Small intestine (tissue), 7 donors: ENCODE results near the gene MLIP. TPM values are rescaled to one million over a fixed set of nuclear protein-coding genes. Genes with fewer than 3 reads are reported as not detected.
A peak's percentile ranks its signal among the peaks of the same experiment; 100 is the strongest.

ENCODE experiments used
- DNase-seq, 2 donors: peaks; one replicate each; pipeline versions ENCODE4 v3.0.0 to v3.0.0-alpha.2; 2013
- FAIRE-seq: peaks from 2 replicates; lab custom pipeline; 2012; peaks lifted over from hg19 to GRCh38; lab: Jason Lieb, UNC
- H3K27ac ChIP-seq, 3 donors: one replicate each; pipeline ENCODE4 v1.5.1; 2013; ENCODE audit warnings: low read length in 2 of 3, mild to moderate bottlenecking in 2 of 3, control low read depth in 1 of 3, inconsistent platforms in 1 of 3, low read depth in 1 of 3, moderate library complexity in 1 of 3
- H3K27me3 ChIP-seq, 3 donors: one replicate each; pipeline ENCODE4 v1.6.1; 2013; ENCODE audit warnings: low read length in 3 of 3, inconsistent platforms in 1 of 3; ENCODE audit not compliant: control insufficient read depth in 3 of 3, insufficient read depth in 3 of 3
- H3K36me3 ChIP-seq, 3 donors: one replicate each; pipeline ENCODE4 v1.6.1; 2013; ENCODE audit warnings: low read length in 3 of 3, inconsistent platforms in 1 of 3, low read depth in 1 of 3, mild to moderate bottlenecking in 1 of 3, moderate library complexity in 1 of 3; ENCODE audit not compliant: control insufficient read depth in 3 of 3, insufficient read depth in 2 of 3
- H3K4me1 ChIP-seq, 3 donors: one replicate each; pipeline ENCODE4 v1.6.1; 2013; ENCODE audit warnings: low read length in 2 of 3, inconsistent platforms in 1 of 3, low read depth in 1 of 3, mild to moderate bottlenecking in 1 of 3, moderate library complexity in 1 of 3; ENCODE audit not compliant: control insufficient read depth in 3 of 3, insufficient read depth in 2 of 3
- H3K4me3 ChIP-seq, 3 donors: one replicate each; pipeline ENCODE4 v1.5.1; 2013; ENCODE audit warnings: low read length in 3 of 3, control low read depth in 1 of 3, inconsistent platforms in 1 of 3, low read depth in 1 of 3, mild to moderate bottlenecking in 1 of 3, moderate library complexity in 1 of 3
- H3K9me3 ChIP-seq, 2 donors: one replicate each; pipeline ENCODE4 v1.6.1; 2013; ENCODE audit warnings: low read depth in 1 of 2, low read length in 1 of 2; ENCODE audit not compliant: control insufficient read depth in 2 of 2, insufficient read depth in 1 of 2
- WGBS, 3 donors: extraction: QIAGEN DNeasy Blood & Tissue Kit; methylation state at CpG; one replicate each; pipeline ENCODE4 v1.1.7; 2013; 5-methylcytosine and 5-hydroxymethylcytosine counted together
- polyA plus RNA-seq, 4 donors: library from polyadenylated mRNA; stranded (reverse) in 3 of 4; unstranded in 1 of 4; fragments of 200-250 nt in 3 of 4; fragments of 120-200 nt in 1 of 4; gene quantifications; one replicate each; pipeline versions ENCODE4 v1.2.1 to v1.2.3, GENCODE V29; 2013
- donor health status: healthy with polysubstance abuse.
- donor health status: control.
- donor health status: control.
- donor health status: Bipolar disorder and iron deficiency.
- donor health status: healthy.

MLIP gene
- polyA plus RNA-seq, 4 donors = 0.44 to 5.1 (median 2.2) TPM

DNA sequence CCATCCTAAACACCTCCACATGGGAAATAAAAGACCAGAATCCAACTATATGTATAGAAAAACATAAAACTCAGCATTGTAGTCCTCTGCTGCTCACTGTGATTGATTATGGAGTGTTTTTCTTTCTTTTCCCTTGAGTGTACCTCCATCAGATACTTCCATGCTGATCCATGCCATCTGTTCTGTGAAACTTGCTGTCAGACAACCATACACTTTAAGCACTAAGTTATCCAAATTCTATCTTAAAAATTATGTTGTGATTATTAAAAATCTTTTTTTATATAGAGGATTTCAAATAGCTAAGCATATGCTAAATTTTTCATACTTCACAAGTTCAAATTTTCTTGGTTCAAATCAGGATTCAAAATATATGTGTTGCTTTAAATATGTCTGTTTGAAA is 105.1 kb downstream of the MLIP start:
- H3K27me3 ChIP-seq = no peaks in the 10 kb centered on the region
- DNase-seq (no peak), FAIRE-seq (no peak)
- no peaks in the 10 kb centered on the region for H3K4me1 ChIP-seq
- H3K9me3 ChIP-seq = no peaks in the 10 kb centered on the region
- no peak overlapping the region for H3K27ac ChIP-seq
- H3K4me3 ChIP-seq = no peak overlapping the region
- H3K36me3 ChIP-seq = no peaks in the 10 kb centered on the region

DNA sequence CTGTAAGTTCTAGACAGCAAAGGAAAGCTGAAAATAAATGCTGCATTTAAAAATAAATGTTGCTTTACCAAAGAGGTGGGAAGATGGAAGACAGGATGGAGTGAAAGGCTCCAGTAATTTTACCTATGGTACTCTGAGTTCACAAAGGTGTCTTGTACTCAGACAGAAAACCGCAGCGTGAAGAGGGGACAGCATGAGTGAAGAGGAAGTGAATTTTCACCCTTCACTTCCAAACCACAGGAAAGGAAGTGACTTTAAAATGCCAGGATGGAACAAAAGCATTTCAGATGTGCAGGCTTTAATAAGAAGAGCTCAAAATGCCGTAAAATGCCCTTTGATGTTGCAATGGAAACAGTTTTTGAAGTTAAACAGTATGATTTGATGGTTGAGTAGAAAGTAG is 105.8 kb downstream of the MLIP start:
- Histone ChIP-seq H3K4me3 (no peak overlapping the region), H3K27me3 (no peaks in the 10 kb centered on the region), H3K4me1 (no peaks in the 10 kb centered on the region), H3K9me3 (no peaks in the 10 kb centered on the region), H3K27ac (no peak overlapping the region), H3K36me3 (no peaks in the 10 kb centered on the region)
- FAIRE-seq (no peak), DNase-seq (no peak)
- 41 to 56% (median 43%) methylated on average over 3 of the region's 3 CpGs for WGBS, 3 donors

DNA sequence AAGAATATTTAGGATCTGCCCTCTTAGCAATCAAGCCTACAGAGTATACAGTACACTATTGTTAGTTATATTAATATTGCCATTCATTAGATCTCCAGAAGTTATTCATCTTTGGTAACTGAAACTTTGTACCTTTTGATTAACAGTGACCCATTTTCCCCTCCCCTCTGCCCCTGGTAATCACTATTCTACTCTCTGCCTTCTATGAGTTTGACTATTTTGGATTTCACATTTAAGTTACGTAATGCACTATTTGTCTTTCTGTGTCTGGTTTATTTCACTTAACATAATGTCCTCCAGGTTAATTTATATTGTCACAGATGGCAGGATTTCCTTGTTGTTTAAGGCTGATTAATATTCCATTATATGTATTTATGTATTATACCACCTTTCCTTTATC is 111.0 kb downstream of the MLIP start:
- Histone ChIP-seq H3K36me3 (no peaks in the 10 kb centered on the region), H3K27ac (no peak overlapping the region), H3K4me1 (no peaks in the 10 kb centered on the region), H3K9me3 (peaks cover 0 to 3% of the 10 kb centered on the region in 2 donors), H3K4me3 (no peak overlapping the region), H3K27me3 (no peaks in the 10 kb centered on the region)
- DNase-seq = no peak
- WGBS, 3 donors = 87 to 97% (median 95%) methylated on average over 1 of the region's 1 CpG
- FAIRE-seq = no peak

DNA sequence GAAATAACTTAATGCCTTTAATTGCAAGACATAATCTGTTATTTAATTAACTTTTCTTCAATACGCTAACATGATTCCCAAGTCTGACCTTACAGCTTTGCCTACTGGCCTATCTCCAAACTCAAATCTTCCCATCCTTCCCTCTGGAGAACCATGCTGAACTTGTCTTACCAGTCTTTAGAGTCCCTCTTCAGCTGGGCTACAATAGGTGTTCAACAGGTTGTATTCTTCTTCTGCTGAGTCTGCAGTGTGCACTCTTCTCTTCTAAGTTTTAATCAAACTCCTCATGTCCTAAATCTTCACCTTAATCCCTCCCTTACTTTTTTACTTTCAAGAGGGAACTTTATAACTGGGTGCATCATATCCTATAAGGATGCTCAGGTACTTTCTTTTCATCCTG is 121.5 kb downstream of the MLIP start:
- H3K36me3 ChIP-seq = no peaks in the 10 kb centered on the region
- DNase-seq (no peak), FAIRE-seq (no peak)
- H3K27me3 ChIP-seq = no peaks in the 10 kb centered on the region
- no peak overlapping the region for H3K27ac ChIP-seq
- H3K4me3 ChIP-seq = no peak overlapping the region
- 93 to 94% (median 93%) methylated on average over 1 of the region's 1 CpG for WGBS, 3 donors
- no peaks in the 10 kb centered on the region for H3K4me1 ChIP-seq
- H3K9me3 ChIP-seq = no peaks in the 10 kb centered on the region

DNA sequence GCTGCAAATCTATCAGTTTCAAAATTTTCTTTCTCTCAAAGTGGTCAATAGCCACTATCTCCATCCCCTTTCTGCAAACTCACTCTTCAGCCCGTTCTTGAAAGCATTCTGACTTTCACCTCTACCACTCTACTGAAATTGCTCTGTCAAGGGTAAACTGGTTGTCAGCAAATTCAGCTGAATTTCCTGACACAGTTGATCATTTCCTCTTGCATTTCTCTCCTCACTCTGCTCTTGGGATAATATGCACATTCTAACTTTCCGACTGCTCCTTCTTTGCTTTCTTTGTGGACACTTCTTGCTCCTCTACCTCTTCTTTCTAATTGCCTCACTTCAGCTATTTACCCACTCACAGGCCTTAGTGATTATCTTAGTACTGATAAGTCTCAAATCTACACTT is 123.3 kb downstream of the MLIP start:
- FAIRE-seq = no peak
- 56 to 69% (median 56%) methylated on average over 2 of the region's 2 CpGs for WGBS, 3 donors
- no peaks in the 10 kb centered on the region for H3K36me3 ChIP-seq
- H3K9me3 ChIP-seq = no peaks in the 10 kb centered on the region
- no peaks in the 10 kb centered on the region for H3K27me3 ChIP-seq
- H3K4me1 ChIP-seq = no peaks in the 10 kb centered on the region
- DNase-seq = peak in 1 of 2 donors; percentile 11
- no peak overlapping the region for H3K27ac ChIP-seq
- no peak overlapping the region for H3K4me3 ChIP-seq

DNA sequence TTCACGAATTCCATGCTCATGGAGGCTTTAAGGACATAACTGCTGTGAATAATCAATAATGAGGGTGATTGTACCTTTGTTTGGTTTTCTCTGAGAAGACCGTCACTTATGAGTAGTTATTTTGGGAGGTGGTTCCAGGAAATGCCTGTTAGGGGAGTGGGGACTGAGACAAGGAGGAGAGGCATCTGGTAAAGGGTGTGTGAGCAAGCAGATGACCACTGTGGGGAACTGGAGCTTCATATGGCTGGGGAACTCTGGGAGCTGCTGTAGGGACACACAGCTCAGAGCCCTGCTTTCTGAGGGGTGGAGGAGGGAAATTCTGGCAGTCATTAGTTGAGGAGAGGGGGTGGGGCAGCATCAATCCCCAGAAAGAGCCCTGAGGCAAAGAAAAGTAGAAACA is 125.7 kb downstream of the MLIP start:
- Histone ChIP-seq H3K4me3 (no peak overlapping the region), H3K27me3 (no peaks in the 10 kb centered on the region), H3K27ac (no peak overlapping the region), H3K36me3 (no peaks in the 10 kb centered on the region), H3K9me3 (no peaks in the 10 kb centered on the region), H3K4me1 (no peaks in the 10 kb centered on the region)
- WGBS, 3 donors = 56 to 63% (median 56%) methylated on average over 2 of the region's 2 CpGs
- DNase-seq = no peak
- FAIRE-seq = no peak

DNA sequence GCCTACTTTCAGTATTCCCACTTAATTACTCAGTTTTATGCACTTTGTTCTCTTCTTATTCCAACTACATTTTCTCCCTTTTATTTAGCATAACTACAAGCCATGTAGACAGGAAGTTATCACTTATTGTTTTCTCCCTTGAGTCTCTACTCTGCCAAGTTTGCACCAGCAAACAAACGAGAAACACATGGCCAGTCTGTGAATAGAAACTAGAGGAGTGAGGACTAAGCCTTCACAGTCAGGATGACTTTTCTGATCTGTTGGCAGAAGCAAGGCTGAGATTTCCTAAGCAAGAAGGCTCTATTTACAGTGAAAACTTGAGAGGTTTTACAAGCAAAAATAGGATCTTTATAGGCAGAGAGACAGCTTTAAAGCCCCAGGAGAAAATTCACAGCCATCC is 127.2 kb downstream of the MLIP start:
- Histone ChIP-seq H3K9me3 (no peaks in the 10 kb centered on the region), H3K36me3 (no peaks in the 10 kb centered on the region), H3K27ac (no peak overlapping the region), H3K4me3 (no peak overlapping the region), H3K4me1 (no peaks in the 10 kb centered on the region), H3K27me3 (no peaks in the 10 kb centered on the region)
- DNase-seq (no peak), FAIRE-seq (no peak)
- WGBS, 3 donors = 19 to 30% (median 30%) methylated on average over 1 of the region's 1 CpG

DNA sequence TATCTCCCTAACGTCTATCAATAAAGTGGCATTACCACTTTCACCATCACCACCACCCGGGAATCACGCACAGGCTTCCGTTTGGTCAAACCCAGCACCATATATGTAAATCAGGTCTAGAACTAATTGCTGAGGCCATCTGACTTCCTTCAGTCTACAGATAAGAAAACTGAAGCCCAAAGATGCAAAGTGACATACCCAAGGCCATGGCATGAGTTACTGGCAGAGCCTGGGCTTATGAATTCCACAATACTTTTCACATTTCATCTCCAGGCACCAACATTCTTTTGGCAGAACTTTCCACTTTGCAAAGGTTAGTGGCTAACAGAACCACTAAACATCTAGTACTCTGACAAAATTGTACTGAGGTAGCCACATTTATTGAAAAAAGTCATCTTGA is 132.5 kb downstream of the MLIP start:
- H3K9me3 ChIP-seq = no peaks in the 10 kb centered on the region
- H3K4me1 ChIP-seq = no peaks in the 10 kb centered on the region
- no peak overlapping the region for H3K4me3 ChIP-seq
- H3K36me3 ChIP-seq = no peaks in the 10 kb centered on the region
- FAIRE-seq (no peak), DNase-seq (no peak)
- no peaks in the 10 kb centered on the region for H3K27me3 ChIP-seq
- 93 to 94% (median 93%) methylated on average over 4 of the region's 4 CpGs for WGBS, 3 donors
- no peak overlapping the region for H3K27ac ChIP-seq

DNA sequence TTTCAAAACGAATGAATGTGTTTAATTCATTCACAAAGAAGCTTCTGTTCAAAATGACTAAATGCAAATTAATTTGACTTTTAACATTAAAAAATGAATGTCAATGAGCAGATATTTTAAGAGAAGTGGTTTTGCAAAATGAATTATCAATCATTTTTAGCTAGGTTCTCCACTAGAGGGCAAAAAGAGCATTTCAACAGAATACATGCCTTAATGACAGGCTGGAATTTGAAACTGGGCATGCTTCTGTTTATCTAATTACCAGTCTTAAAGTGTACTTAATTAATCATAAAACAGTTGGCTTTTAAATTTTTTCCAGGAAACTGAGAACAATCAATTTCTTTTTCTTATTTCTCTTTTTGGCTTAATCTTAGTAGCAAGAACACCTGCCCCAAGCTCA is 133.2 kb downstream of the MLIP start:
- peak; percentile 48 to 50 for DNase-seq
- no peak overlapping the region for H3K4me3 ChIP-seq
- H3K27me3 ChIP-seq = no peaks in the 10 kb centered on the region
- no peaks in the 10 kb centered on the region for H3K4me1 ChIP-seq
- no peaks in the 10 kb centered on the region for H3K36me3 ChIP-seq
- no peak overlapping the region for H3K27ac ChIP-seq
- FAIRE-seq = no peak
- no peaks in the 10 kb centered on the region for H3K9me3 ChIP-seq
- WGBS, 3 donors = 53 to 67% (median 61%) methylated on average over 1 of the region's 1 CpG
